MG63 (cell line): ENCODE results near the gene SLC44A1. TPM values are rescaled to one million over a fixed set of nuclear protein-coding genes. Genes with fewer than 3 reads are reported as not detected.

ENCODE experiments used
- DNase-seq: peaks from one replicate; pipeline ENCODE4 v3.0.0-alpha.2; 2020
- H3K27me3 ChIP-seq: fragments of 250-450 bp; sonication (Bioruptor Pico); 2 replicates; pipeline ENCODE4 v1.5.1; 2020; ENCODE audit warnings: mild to moderate bottlenecking, moderate library complexity
- H3K36me3 ChIP-seq: fragments of 250-450 bp; sonication (Bioruptor Pico); 2 replicates; pipeline ENCODE4 v1.5.1; 2020; ENCODE audit warnings: mild to moderate bottlenecking, moderate library complexity
- H3K4me3 ChIP-seq: fragments of 250-450 bp; sonication (Bioruptor Pico); 2 replicates; pipeline ENCODE4 v1.5.1; 2020; ENCODE audit warnings: mild to moderate bottlenecking, moderate library complexity
- H3K9me3 ChIP-seq: fragments of 250-450 bp; sonication (Bioruptor Pico); 2 replicates; pipeline ENCODE4 v1.5.1; 2020; ENCODE audit warnings: mild to moderate bottlenecking, moderate library complexity
- total RNA-seq: library from RNA; depleted of rRNA; stranded (reverse); fragments of >200 nt; shearing (Covaris generic); gene quantifications from 2 replicates; pipeline ENCODE4 v1.2.3, GENCODE V29; 2014; ENCODE audit warnings: low replicate concordance

The SLC44A1 gene
- total RNA-seq, 1 experiment from 2014 or later, result 13.3 TPM

DNA sequence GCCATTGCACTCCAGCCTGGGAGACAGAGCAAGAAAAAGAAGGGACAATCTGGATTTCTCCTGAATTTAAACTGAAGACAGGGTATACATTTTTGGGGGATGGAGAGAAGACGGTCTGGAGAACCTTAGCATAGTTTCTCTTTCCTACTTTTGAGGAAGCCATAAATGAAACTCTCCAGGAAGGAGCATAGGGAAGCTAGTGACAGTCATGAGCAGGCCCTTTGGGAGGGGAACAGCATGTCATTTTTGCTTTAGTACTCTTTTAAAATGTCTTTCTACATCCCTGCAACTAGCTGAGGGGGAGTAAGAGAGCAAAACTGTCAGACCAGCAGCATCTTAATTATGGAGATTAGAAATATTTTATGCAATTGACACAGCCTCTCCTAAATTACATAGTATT lies 8.2 kb upstream of the SLC44A1 start:
- Histone ChIP-seq H3K9me3 (no peaks in the 10 kb centered on the region), H3K4me3 (no peak overlapping the region), H3K27me3 (no peaks in the 10 kb centered on the region), H3K36me3 (no peaks in the 10 kb centered on the region)
- no peak for DNase-seq

DNA sequence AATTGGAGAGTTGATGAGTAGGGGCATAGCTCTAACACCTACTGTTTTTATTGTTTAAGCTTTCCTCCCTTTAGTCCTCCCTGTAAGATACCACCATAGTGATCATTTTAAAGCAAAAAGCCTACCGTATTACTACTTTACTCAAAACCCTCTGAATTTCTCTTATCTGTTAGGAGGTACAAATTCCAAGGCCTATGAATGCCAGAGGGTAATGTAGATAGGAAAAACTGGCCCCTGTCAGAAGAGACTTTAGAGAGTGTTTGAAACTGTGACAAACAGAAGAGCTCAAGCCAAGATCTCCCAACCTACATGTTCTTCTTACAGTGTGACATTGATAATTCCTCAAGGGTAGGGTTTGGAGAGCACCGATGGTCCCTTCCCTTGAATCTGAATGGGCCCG lies 7.2 kb upstream of the SLC44A1 start:
- H3K27me3 ChIP-seq, result no peaks in the 10 kb centered on the region
- no peaks in the 10 kb centered on the region for H3K9me3 ChIP-seq
- no peak for DNase-seq
- no peak overlapping the region for H3K4me3 ChIP-seq
- H3K36me3 ChIP-seq, result no peaks in the 10 kb centered on the region

DNA sequence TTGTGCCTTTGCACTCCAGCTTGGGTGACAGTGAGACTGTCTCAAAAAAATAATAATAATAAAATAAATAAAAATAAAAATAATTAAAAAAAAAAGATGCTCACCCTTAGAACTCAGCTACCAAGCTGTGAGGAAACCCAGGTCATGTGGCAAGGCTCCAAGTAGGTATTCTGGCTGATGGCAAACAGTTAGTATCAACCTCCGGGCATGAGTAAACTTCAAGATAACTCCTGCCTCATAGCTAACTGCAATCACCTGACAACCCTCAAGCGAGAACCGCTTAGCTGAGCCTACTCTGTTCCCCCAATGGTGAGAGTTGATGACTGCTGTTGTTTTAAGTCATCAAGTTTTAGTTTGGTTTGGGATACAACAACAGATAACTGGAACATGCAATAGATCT lies 6.1 kb upstream of the SLC44A1 start:
- Histone ChIP-seq H3K27me3 (no peaks in the 10 kb centered on the region), H3K36me3 (no peaks in the 10 kb centered on the region), H3K9me3 (no peaks in the 10 kb centered on the region), H3K4me3 (no peak overlapping the region)
- no peak for DNase-seq

- H3K4me3 ChIP-seq, result no peak overlapping the region
- no peaks in the 10 kb centered on the region for H3K27me3 ChIP-seq
- no peak for DNase-seq
- no peaks in the 10 kb centered on the region for H3K9me3 ChIP-seq
- H3K36me3 ChIP-seq, result no peaks in the 10 kb centered on the region
Measured at GRCh38 chr9:105241356-105242043, 3.0 kb upstream of the SLC44A1 start.

GRCh38 chr9:105242062-105242461 lies 2.4 kb upstream of the SLC44A1 start:
- Histone ChIP-seq H3K4me3 (no peak overlapping the region), H3K9me3 (no peaks in the 10 kb centered on the region), H3K27me3 (no peaks in the 10 kb centered on the region), H3K36me3 (no peaks in the 10 kb centered on the region)
- no peak for DNase-seq

DNA sequence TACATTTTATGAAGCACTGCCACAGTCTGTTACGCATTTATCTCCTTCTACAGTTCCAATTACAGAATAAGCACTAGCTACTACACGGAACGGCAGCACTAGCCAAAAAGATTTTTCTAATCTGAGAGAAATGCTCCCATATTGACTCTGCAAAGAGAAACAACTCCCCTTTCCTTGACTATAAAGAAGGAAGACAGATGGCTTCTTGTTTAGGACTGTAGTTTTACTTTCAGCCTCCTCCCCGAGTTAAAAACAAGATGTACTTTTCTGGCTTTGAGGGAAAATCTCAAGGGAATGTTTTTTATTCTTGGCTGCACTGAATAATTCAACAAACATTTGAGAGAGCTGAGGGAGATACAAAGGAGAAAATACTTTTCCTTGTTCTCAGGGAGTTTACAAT lies 1.9 kb upstream of the SLC44A1 start:
- no peaks in the 10 kb centered on the region for H3K27me3 ChIP-seq
- no peaks in the 10 kb centered on the region for H3K36me3 ChIP-seq
- no peak for DNase-seq
- no peaks in the 10 kb centered on the region for H3K9me3 ChIP-seq
- no peak overlapping the region for H3K4me3 ChIP-seq

GRCh38 chr9:105243015-105243686 lies 1.3 kb upstream of the SLC44A1 start:
- H3K9me3 ChIP-seq, result no peaks in the 10 kb centered on the region
- H3K27me3 ChIP-seq, result no peaks in the 10 kb centered on the region
- H3K36me3 ChIP-seq, result no peaks in the 10 kb centered on the region
- no peak overlapping the region for H3K4me3 ChIP-seq
- DNase-seq, result no peak

- H3K27me3 ChIP-seq, result no peaks in the 10 kb centered on the region
- DNase-seq, result no peak
- H3K9me3 ChIP-seq, result no peaks in the 10 kb centered on the region
- H3K4me3 ChIP-seq, result peak overlapping the region; percentile 59
- no peaks in the 10 kb centered on the region for H3K36me3 ChIP-seq
Measured at GRCh38 chr9:105244734-105245028, 230 bp downstream of the SLC44A1 start.

GRCh38 chr9:105245029-105245890 lies 809 bp downstream of the SLC44A1 start:
- Histone ChIP-seq H3K27me3 (no peaks in the 10 kb centered on the region), H3K9me3 (no peaks in the 10 kb centered on the region), H3K36me3 (no peaks in the 10 kb centered on the region), H3K4me3 (peak overlapping the region; percentile 59)
- DNase-seq, result peak; percentile 23

GRCh38 chr9:105245891-105246161 lies 1.4 kb downstream of the SLC44A1 start:
- H3K4me3 ChIP-seq, result peak overlapping the region; percentile 59
- no peaks in the 10 kb centered on the region for H3K9me3 ChIP-seq
- no peak for DNase-seq
- H3K27me3 ChIP-seq, result no peaks in the 10 kb centered on the region
- H3K36me3 ChIP-seq, result no peaks in the 10 kb centered on the region

DNA sequence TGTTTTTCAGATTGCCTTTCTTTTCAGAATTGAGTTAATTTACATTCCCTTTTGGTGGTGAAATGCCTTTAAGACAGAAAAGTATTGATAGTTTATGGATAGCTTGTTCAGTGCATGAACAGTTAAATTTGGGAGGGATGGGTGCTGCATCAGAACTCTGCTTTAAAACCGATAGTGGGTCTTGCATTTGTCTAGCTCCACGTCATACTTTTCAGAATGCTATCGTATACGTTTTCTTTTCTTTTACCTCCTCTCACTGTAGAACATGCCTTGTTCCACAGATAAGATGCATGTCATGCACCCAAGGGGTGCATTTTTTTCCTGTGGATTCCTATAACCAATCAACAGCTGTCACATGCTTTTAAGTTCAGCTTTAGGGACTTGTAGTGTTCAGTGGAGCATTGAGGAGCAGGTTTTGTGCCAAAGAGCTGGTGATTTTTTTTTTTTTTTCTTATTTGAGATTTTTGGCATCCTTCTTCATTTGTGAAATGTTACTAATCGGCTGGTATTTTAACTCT lies 2.3 kb downstream of the SLC44A1 start:
- no peak overlapping the region for H3K4me3 ChIP-seq
- no peaks in the 10 kb centered on the region for H3K27me3 ChIP-seq
- H3K36me3 ChIP-seq, result no peaks in the 10 kb centered on the region
- H3K9me3 ChIP-seq, result no peaks in the 10 kb centered on the region
- no peak for DNase-seq

GRCh38 chr9:105248691-105249090 lies 4.2 kb downstream of the SLC44A1 start:
- no peak overlapping the region for H3K4me3 ChIP-seq
- no peak for DNase-seq
- H3K9me3 ChIP-seq, result no peaks in the 10 kb centered on the region
- no peaks in the 10 kb centered on the region for H3K36me3 ChIP-seq
- no peaks in the 10 kb centered on the region for H3K27me3 ChIP-seq

DNA sequence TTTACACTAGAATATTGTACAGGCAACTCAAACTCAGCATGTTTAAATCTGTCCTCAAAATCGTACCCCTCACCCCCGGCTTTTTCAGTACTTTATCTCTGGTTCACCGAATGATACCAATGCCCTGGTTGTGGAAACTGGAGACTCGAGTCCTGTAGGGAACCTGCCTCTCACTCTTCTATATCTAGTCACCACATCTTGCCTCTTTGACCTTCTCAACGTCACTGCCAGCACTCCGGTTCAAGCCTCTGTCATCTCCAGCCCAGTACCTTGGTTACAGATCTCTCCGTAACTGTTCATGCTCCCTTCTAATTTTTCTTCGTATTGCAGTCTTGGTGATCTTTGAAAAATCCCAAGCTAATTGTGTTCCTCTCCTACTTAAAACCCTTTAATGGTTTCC lies 6.7 kb downstream of the SLC44A1 start:
- no peaks in the 10 kb centered on the region for H3K27me3 ChIP-seq
- no peak overlapping the region for H3K4me3 ChIP-seq
- H3K36me3 ChIP-seq, result no peaks in the 10 kb centered on the region
- DNase-seq, result no peak
- H3K9me3 ChIP-seq, result no peaks in the 10 kb centered on the region

GRCh38 chr9:105251733-105252404 lies 7.4 kb downstream of the SLC44A1 start:
- DNase-seq, result no peak
- no peaks in the 10 kb centered on the region for H3K36me3 ChIP-seq

GRCh38 chr9:105252405-105252756 lies 7.9 kb downstream of the SLC44A1 start:
- no peaks in the 10 kb centered on the region for H3K36me3 ChIP-seq
- H3K27me3 ChIP-seq, result no peaks in the 10 kb centered on the region
- H3K9me3 ChIP-seq, result no peaks in the 10 kb centered on the region
- H3K4me3 ChIP-seq, result no peak overlapping the region
- DNase-seq, result no peak

More at GRCh38 chr9:105251733-105252404, 7.4 kb downstream of the SLC44A1 start:
- Histone ChIP-seq H3K9me3 (no peaks in the 10 kb centered on the region), H3K4me3 (no peak overlapping the region), H3K27me3 (no peaks in the 10 kb centered on the region)

- no peak for DNase-seq
- H3K36me3 ChIP-seq, result no peaks in the 10 kb centered on the region
- H3K27me3 ChIP-seq, result no peaks in the 10 kb centered on the region
- no peak overlapping the region for H3K4me3 ChIP-seq
- no peaks in the 10 kb centered on the region for H3K9me3 ChIP-seq
Measured at GRCh38 chr9:105254226-105254625, 9.8 kb downstream of the SLC44A1 start.

- no peak overlapping the region for H3K4me3 ChIP-seq
- H3K9me3 ChIP-seq, result no peaks in the 10 kb centered on the region
- H3K36me3 ChIP-seq, result no peaks in the 10 kb centered on the region
- H3K27me3 ChIP-seq, result no peaks in the 10 kb centered on the region
- no peak for DNase-seq
Measured at GRCh38 chr9:105255421-105255820, 11.0 kb downstream of the SLC44A1 start.
